SK-N-SH treated with all-trans-retinoic acid at 6 μM for 48 hours (cell line): ENCODE data around the gene SMDT1.

Experiments used
- ATAC-seq: fragments of 200-7000 bp; cut with Tn5 transposase; 3 replicates; pipeline ENCODE4 v1.9.1; 2020; ENCODE audit warnings: mild to moderate bottlenecking, moderate library complexity
- ARNTL ChIP-seq: fragments of 450-650 bp; formaldehyde crosslinking; IDR thresholded peaks from 2 replicates; pipeline ENCODE4 v1.5.0; 2020; ENCODE audit warnings: low read depth, mild to moderate bottlenecking, moderate library complexity, borderline replicate concordance
- BACH2 ChIP-seq: fragments of 250-450 bp; sonication (Bioruptor Pico); IDR thresholded peaks from 2 replicates; pipeline ENCODE4 v1.9.0; 2021; ENCODE audit warnings: mild to moderate bottlenecking, borderline replicate concordance
- CSRNP3 ChIP-seq: fragments of 250-450 bp; sonication (Bioruptor Pico); IDR thresholded peaks from 2 replicates; pipeline ENCODE4 v1.5.1; 2021; ENCODE audit warnings: mild to moderate bottlenecking, moderate library complexity
- ESRRG ChIP-seq: fragments of 250-450 bp; sonication (Bioruptor Pico); IDR thresholded peaks from 2 replicates; pipeline ENCODE4 v1.6.1; 2021; ENCODE audit warnings: mild to moderate bottlenecking
- GLIS3 ChIP-seq: fragments of 250-450 bp; sonication (Bioruptor Pico); IDR thresholded peaks from 2 replicates; pipeline ENCODE4 v1.5.0; 2020; ENCODE audit warnings: mild to moderate bottlenecking, moderate library complexity
- ISL1 ChIP-seq: fragments of 250-450 bp; sonication (Bioruptor Pico); IDR thresholded peaks from 2 replicates; pipeline ENCODE4 v2.1.2; 2022; ENCODE audit warnings: mild to moderate bottlenecking, moderate library complexity
- OSR1 ChIP-seq: fragments of 250-450 bp; sonication (Bioruptor Pico); IDR thresholded peaks from 2 replicates; pipeline ENCODE4 v1.8.0; 2022; ENCODE audit warnings: moderate library complexity, mild to moderate bottlenecking, inconsistent platforms
- POU6F1 ChIP-seq: fragments of 250-450 bp; sonication (Bioruptor Pico); IDR thresholded peaks from 2 replicates; pipeline ENCODE4 v1.8.0; 2021; ENCODE audit warnings: low read depth, mild to moderate bottlenecking, moderate library complexity, borderline replicate concordance
- PPARA ChIP-seq: fragments of 250-450 bp; sonication (Bioruptor Pico); IDR thresholded peaks from 2 replicates; pipeline ENCODE4 v1.5.0; 2020; ENCODE audit warnings: mild to moderate bottlenecking, borderline replicate concordance
- RARB ChIP-seq: fragments of 250-450 bp; sonication (Bioruptor Pico); IDR thresholded peaks from 2 replicates; pipeline ENCODE4 v1.8.0; 2021; ENCODE audit warnings: mild to moderate bottlenecking, moderate library complexity
- SNAI2 ChIP-seq: fragments of 250-450 bp; sonication (Bioruptor Pico); IDR thresholded peaks from 2 replicates; pipeline ENCODE4 v1.5.0; 2020; ENCODE audit warnings: mild to moderate bottlenecking, moderate library complexity
- TCF4 ChIP-seq: fragments of 250-450 bp; sonication (Bioruptor Pico); IDR thresholded peaks from 2 replicates; pipeline ENCODE4 v1.8.0; 2021; ENCODE audit warnings: mild to moderate bottlenecking, moderate library complexity, borderline replicate concordance
- TOX ChIP-seq: fragments of 250-450 bp; sonication (Bioruptor Pico); IDR thresholded peaks from 2 replicates; pipeline ENCODE4 v1.8.0; 2021; ENCODE audit warnings: mild to moderate bottlenecking, moderate library complexity, borderline replicate concordance
- TSHZ2 ChIP-seq: fragments of 250-450 bp; sonication (Bioruptor Pico); IDR thresholded peaks from 2 replicates; pipeline ENCODE4 v1.5.0; 2020; ENCODE audit warnings: mild to moderate bottlenecking, moderate library complexity
- ZFP3 ChIP-seq: fragments of 250-450 bp; sonication (Bioruptor Pico); IDR thresholded peaks from 2 replicates; pipeline ENCODE4 v1.5.0; 2020; ENCODE audit warnings: mild to moderate bottlenecking, moderate library complexity
- ZFP30 ChIP-seq: fragments of 450-650 bp; formaldehyde crosslinking; IDR thresholded peaks from 2 replicates; pipeline ENCODE4 v1.5.0; 2022; ENCODE audit warnings: mild to moderate bottlenecking, moderate library complexity
- ZNF70 ChIP-seq: fragments of 450-650 bp; formaldehyde crosslinking; IDR thresholded peaks from 2 replicates; pipeline ENCODE4 v1.5.0; 2020; ENCODE audit warnings: mild to moderate bottlenecking, moderate library complexity
- ZNF8 ChIP-seq: fragments of 450-650 bp; formaldehyde crosslinking; IDR thresholded peaks from 2 replicates; pipeline ENCODE4 v1.5.0; 2020; ENCODE audit warnings: mild to moderate bottlenecking, moderate library complexity
- TF ChIP-seq, protein P1 (sequence below): fragments of 250-450 bp; sonication (Bioruptor Pico); IDR thresholded peaks from 2 replicates; pipeline ENCODE4 v1.5.1; 2020; ENCODE audit warnings: low read depth, mild to moderate bottlenecking, moderate library complexity
- TF ChIP-seq, protein P2 (sequence below): fragments of 250-450 bp; sonication (Bioruptor Pico); IDR thresholded peaks from 2 replicates; pipeline ENCODE4 v1.8.0; 2020; ENCODE audit warnings: mild to moderate bottlenecking, moderate library complexity, borderline replicate concordance

The SMDT1 gene

GRCh38 chr22:42131562-42131961 lies 52.1 kb downstream of the SMDT1 start:
- TF ChIP-seq PPARA (CRISPR knock-in tag) (no peak), TCF4 (no peak), OSR1 (CRISPR knock-in tag) (no peak), ZNF70 (CRISPR knock-in tag) (no peak), TSHZ2 (no peak), ISL1 (CRISPR knock-in tag) (no peak), ZFP3 (no peak), BACH2 (CRISPR knock-in tag) (no peak), POU6F1 (CRISPR knock-in tag) (no peak), RARB (CRISPR knock-in tag) (no peak), GLIS3 (CRISPR knock-in tag) (no peak), ARNTL (no peak), ESRRG (CRISPR knock-in tag) (no peak), ZNF8 (CRISPR knock-in tag) (no peak)
- TF ChIP-seq, protein P1, sequence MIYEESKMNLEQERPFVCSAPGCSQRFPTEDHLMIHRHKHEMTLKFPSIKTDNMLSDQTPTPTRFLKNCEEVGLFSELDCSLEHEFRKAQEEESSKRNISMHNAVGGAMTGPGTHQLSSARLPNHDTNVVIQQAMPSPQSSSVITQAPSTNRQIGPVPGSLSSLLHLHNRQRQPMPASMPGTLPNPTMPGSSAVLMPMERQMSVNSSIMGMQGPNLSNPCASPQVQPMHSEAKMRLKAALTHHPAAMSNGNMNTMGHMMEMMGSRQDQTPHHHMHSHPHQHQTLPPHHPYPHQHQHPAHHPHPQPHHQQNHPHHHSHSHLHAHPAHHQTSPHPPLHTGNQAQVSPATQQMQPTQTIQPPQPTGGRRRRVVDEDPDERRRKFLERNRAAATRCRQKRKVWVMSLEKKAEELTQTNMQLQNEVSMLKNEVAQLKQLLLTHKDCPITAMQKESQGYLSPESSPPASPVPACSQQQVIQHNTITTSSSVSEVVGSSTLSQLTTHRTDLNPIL (CRISPR knock-in tag): no peak
- TF ChIP-seq, protein P2, sequence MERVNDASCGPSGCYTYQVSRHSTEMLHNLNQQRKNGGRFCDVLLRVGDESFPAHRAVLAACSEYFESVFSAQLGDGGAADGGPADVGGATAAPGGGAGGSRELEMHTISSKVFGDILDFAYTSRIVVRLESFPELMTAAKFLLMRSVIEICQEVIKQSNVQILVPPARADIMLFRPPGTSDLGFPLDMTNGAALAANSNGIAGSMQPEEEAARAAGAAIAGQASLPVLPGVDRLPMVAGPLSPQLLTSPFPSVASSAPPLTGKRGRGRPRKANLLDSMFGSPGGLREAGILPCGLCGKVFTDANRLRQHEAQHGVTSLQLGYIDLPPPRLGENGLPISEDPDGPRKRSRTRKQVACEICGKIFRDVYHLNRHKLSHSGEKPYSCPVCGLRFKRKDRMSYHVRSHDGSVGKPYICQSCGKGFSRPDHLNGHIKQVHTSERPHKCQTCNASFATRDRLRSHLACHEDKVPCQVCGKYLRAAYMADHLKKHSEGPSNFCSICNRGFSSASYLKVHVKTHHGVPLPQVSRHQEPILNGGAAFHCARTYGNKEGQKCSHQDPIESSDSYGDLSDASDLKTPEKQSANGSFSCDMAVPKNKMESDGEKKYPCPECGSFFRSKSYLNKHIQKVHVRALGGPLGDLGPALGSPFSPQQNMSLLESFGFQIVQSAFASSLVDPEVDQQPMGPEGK: no peak
- TF ChIP-seq, all 23 proteins: peak for 0
- ATAC-seq: no peak

DNA sequence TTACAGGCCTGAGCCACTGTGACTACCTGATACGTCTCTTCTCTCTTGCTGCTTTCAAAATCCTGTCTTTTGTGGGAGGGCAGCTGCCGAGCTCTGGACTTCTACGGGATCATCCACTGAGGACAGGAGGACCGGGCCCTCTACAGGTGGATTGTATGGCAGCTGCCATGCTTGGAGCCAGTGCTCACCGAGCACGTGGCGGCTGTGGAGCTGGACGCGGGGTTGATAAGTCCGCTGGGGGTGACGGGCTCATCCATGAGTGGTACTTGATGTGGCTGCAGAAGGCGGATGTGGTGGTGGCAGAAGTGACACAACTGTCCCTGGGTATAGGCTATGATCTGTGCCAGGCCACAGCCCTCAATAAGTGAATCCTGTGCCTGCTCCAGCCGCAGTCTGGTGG lies 53.0 kb downstream of the SMDT1 start:
- ATAC-seq: no peak
- TF ChIP-seq ZNF8 (CRISPR knock-in tag) (no peak), ISL1 (CRISPR knock-in tag) (no peak), GLIS3 (CRISPR knock-in tag) (no peak), ZFP3 (no peak), SNAI2 (no peak), ESRRG (CRISPR knock-in tag) (no peak), TOX (CRISPR knock-in tag) (no peak), BACH2 (CRISPR knock-in tag) (no peak), TSHZ2 (no peak), CSRNP3 (CRISPR knock-in tag) (no peak), POU6F1 (CRISPR knock-in tag) (no peak), ZFP30 (CRISPR knock-in tag) (no peak)
